HT1080 (cell line): ENCODE data around the gene PLPPR5. TPM values are rescaled to one million over a fixed set of nuclear protein-coding genes. Genes with fewer than 3 reads are reported as not detected.

Source experiments
- DNase-seq: peaks from one replicate; pipeline ENCODE4 v3.0.0-alpha.2; 2015; ENCODE audit warnings: low read depth
- total RNA-seq: library from RNA; depleted of rRNA; stranded (reverse); fragments of >200 nt; shearing (Covaris generic); gene quantifications from 2 replicates; pipeline ENCODE4 v1.2.3, GENCODE V29; 2014

PLPPR5 gene
- total RNA-seq, 1 experiment from 2014 or later, result 0.18 TPM

DNA sequence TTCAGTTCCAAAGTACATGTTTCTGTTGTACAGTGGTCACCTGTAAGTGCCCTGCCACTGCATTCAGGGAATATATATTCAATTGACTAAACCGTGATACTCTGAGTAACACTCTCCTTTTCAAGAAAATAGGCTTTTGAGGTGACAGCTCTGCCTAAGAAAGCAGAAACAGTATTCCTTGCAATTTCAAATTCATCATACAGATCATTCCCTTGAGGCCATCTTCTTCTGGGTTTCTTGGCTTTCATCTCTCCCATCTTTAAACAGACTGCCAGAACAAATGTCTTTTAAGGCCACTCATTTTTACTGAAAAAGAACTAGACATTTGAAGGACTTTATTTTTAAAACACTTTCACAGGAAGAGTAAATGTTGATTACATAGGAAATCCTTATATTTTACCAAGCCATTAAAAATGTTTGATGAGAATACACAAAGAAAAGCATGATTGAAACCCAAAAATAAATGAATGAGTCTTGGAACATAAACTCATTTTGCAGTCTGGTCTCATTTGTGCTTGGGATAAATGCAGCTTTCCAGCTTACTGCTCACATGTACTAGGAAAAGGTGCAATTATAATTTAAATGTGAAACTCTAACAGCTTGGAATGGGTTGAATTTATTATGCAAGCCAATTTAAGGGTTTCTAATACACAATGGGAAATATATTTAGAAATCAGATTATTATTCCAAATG is 34.7 kb downstream of the PLPPR5 start:
- DNase-seq, result no peak

DNA sequence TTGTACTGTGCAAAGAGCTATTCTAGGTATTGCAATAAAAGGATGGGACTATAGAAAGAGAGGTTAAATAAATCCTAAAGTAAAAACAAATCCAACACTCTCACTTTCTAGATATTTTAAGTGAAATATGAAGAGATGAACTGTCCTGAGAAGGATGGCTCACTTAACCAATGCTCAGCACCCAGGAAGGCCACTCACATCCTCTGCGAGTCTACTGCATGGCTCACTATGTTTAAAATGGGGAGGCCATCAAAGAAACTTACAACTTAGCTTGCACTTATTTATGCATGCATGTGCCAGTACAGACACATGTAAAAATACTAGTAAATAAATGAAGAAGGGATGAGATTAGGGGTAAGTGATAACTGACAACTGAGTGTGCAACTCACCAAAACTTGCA is 37.5 kb downstream of the PLPPR5 start:
- no peak for DNase-seq

DNA sequence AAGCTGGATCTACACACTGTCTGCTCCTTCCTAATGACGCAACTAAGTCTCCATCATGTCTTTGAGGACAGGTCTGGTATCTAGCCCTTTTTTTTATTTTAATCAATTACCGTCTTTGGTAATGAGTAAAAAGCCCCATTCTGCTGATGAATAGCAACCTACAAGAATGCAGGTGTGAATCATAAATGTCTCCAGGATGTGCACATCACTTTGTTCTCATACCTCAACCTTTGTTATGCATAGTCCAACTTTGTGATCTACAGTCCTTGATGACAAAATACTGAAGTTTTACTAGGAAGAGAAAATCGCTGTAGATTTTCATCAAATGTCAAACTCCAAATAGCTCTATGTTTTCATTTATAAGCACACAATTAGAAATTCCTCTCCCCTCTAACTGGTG is 39.3 kb downstream of the PLPPR5 start:
- DNase-seq, result no peak

DNA sequence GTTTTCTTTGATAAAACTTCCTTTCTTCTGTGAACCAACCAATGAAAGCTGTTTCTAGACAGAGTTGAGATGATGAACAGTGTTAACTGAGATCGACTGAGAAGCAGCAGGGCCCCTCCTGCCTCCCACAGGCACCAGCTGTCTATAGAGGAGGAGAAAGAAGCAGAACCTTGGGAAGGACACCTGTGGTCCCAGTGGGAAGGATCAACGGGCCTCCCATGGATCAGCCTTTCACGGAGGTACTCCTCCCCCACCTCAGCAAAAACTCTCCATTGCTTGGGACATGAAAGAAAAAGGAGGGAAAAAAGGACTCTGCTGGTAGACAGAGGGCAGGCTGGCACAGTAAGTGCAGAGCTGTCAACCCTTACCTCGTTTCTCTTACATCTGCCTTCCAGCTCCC is 40.5 kb downstream of the PLPPR5 start:
- no peak for DNase-seq

- DNase-seq, result no peak
These were observed 41.5 kb downstream of the PLPPR5 start for GRCh38 chr1:98963064-98963758.

GRCh38 chr1:98962156-98962555 is 42.5 kb downstream of the PLPPR5 start:
- no peak for DNase-seq

DNA sequence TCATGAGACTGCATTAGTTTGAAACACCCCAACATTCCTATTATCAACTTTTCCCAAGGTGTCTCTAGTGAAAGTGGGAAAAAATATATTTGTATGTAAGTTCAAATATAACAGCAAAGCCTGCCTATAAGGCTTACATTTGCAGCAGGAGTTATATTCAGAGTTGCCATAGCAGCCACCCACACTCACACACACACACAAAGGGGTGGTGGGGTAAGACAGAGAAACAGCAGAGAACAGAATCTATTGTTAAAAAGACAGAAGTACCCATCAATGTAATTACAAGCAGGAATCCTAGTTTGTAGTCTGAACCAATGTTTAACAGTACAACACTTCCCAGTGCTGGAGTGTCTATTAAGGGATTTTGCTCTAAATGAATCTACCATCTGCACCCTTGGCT is 55.0 kb downstream of the PLPPR5 start:
- no peak for DNase-seq

GRCh38 chr1:98949166-98949565 is 55.5 kb downstream of the PLPPR5 start:
- DNase-seq, result no peak

DNA sequence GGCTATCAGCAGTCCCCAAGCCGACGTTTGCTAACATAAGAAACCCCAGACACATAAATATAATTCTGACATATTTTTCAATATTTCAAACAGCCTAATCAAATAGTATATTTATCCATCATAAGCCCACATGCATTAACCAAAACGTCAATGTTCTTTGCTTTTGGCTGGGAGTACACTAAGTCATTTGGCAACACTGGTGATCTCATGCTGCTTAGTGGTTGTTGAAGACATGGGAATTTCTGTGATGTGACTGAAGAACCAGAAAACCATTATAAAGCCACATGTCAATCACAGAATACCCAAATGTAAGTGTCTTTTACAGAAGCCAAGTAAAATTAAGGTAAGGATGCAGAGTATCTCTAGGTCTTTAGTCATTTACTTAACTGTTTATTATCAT is 57.6 kb downstream of the PLPPR5 start:
- DNase-seq, result no peak

- DNase-seq, result peak; percentile 45
These were observed 64.0 kb downstream of the PLPPR5 start for GRCh38 chr1:98940722-98941079.

- DNase-seq, result no peak
These were observed 64.5 kb downstream of the PLPPR5 start for GRCh38 chr1:98940069-98940721.

DNA sequence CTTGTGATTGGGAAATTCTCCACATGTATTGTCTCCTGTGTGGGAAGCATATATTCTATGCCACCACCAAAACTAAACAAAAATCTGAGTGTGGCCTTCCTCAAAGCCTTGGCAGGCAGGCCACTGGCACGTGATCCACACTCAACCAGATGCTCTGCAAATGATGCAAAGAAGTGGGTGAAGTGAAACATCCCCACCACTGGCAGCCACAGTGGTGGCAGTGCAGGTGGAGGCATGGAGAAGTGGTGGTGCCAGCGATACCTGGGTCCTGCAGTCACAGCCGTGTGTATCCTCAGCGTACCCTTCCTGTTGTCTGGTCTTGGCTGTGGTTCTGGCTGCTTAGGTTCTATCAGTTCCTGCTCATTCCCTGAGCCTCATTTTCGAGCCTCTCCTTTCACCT is 65.2 kb downstream of the PLPPR5 start:
- DNase-seq, result no peak

DNA sequence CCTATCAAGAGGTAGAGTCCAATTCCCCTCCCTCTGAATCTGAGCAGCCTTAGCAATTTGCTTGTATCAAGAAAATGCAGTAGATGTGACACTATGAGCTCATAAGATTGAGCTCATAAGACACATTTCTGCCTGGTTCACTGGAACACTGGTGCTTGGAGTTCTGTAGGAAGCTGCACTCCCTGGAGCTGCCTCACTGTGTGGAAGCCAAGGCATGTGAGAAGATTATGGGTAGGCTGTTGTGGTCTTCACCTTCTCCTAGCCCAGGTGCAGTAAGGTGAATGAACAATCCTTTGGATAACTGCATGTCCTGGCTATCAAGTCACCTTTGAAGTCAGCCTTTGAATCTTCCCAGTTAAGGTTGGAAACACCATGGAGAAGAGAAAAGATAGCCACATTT is 67.3 kb downstream of the PLPPR5 start:
- DNase-seq, result no peak

GRCh38 chr1:98932184-98932583 is 72.5 kb downstream of the PLPPR5 start:
- DNase-seq, result no peak

DNA sequence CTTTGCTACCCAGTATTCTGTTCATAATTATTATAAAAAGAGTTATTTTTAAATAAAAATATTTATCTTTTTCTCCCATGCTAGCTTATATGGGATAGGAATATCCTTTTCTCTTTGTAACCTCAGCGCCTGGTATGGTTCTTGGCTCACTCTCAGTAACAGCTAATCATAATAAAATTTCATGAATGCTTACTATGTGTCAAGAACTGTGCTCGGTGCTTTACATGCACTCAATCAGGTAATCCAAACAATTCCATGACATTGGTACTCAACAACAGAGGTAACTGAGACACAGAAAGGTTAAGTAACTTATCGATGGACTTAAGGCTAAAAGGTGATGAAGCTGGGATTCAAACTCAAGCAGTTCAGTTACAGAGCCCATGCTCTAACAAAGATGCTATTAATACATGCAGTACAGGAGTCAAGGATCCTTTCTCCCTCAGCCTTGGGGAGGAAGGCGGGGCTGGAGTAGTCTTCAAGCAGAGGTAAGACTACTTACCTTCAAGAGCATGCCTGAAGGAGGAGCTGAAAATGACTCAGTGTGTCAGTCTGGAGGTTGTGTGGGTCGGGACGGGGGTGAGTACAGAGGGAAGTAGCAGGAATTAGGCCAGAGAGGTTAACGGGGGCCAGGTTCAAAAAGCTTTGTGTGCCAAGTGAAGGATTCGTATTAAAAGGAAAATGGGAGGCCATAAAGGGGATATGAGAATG is 73.4 kb downstream of the PLPPR5 start:
- no peak for DNase-seq

DNA sequence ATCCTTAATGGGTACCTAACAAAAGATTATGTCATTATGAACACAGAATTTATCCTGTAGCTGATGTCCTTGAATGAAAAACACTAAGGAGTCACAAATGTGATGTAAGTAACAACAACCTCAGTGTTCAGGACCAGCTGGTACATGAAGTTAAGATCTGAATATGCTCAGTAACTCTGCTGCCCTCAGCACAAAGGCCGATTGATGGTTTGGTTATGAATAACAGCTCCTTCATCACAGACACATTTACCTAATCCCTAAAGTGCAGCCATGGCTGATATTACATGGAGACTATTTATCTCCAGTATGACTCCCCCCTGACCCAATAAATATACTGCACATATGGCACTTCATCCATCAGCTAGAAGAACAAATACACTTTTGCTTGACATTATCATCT is 75.2 kb downstream of the PLPPR5 start:
- DNase-seq, result no peak

DNA sequence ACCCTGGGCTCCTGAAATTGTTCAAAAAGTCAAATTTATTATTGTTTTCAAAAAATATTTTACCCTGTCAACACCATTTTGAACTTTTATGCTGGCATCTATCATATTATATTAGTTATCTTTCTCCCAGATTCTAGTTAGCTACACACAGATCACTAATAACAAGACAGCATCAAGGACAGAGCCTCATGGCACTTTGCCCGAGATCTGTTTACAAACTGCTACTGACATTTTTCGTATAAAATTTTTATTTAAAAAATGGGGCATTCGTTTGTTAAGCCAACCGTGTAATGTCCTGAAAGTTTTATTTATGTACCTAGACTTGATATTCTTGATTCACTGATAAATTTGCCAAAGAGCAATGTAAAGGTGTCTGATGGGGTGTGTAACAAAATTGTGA is 78.1 kb downstream of the PLPPR5 start:
- DNase-seq, result no peak

- no peak for DNase-seq
These were observed 79.7 kb downstream of the PLPPR5 start for GRCh38 chr1:98924977-98925376.

DNA sequence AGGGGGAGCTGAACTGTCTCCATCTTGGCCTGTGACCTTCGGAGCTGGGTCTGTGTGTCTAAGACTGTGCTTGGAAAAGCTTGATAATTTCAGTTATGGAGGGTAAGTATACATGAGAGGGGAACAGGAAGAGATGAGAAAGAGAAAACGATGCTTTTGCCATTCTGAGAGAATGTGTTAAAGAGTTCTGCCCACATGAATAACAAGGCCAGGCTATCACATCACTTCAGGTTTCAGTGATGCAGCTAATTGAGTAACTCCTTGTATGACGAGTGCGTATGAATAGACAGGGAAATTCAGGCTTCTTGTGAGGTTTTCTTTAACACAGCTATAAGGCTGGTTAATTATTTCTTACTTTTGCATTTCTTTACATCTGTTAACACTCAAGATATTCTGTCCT is 81.0 kb downstream of the PLPPR5 start:
- DNase-seq, result no peak

GRCh38 chr1:98921817-98922216 is 82.8 kb downstream of the PLPPR5 start:
- no peak for DNase-seq

DNA sequence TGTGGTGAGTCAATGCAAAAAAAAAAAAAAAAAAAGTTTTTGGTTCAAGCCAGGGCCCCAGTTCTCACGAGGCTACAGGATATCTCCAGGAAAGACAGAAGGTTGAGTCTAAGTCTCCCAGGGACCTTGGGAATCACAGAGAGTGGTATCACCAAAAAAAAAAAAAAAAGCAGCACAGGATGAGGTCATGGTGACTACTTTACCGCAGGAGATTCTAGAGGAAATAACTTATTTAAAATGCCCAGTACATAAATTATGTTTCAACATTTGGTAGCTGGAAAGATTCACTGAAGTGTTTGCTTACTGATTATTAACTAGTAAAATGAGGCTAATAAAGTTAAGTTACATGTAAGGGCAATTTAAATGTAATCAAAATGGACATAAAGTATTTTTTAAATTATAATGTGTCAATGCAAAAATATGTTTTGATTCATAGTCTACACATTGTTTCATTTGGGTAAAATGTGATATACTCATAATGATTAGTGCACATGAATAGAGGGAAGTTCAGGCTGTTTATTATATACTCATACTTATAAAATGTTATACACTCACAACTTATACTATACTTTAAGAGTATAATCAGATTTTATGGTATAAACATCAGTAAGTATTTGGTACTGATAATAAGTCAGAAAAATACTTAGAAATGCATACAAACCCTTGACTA is 84.1 kb downstream of the PLPPR5 start:
- DNase-seq, result peak; percentile 91

GRCh38 chr1:98919652-98920051 is 85.0 kb downstream of the PLPPR5 start:
- DNase-seq, result no peak
